GM21723 (cell line): ENCODE data around the gene SLC9A4.
"Not testable (repeated sequence)": the region's sequence is repeated elsewhere in the genome, so short reads cannot be mapped to it uniquely, and the experiment has no call there.

ENCODE experiments used
- ATAC-seq: cut with Tn5 transposase; IDR thresholded peaks from one replicate; pipeline ENCODE4 v1.9.1; 2021; ENCODE audit warnings: mild to moderate bottlenecking, moderate library complexity; ENCODE audit not compliant: unreplicated experiment

The SLC9A4 gene

DNA sequence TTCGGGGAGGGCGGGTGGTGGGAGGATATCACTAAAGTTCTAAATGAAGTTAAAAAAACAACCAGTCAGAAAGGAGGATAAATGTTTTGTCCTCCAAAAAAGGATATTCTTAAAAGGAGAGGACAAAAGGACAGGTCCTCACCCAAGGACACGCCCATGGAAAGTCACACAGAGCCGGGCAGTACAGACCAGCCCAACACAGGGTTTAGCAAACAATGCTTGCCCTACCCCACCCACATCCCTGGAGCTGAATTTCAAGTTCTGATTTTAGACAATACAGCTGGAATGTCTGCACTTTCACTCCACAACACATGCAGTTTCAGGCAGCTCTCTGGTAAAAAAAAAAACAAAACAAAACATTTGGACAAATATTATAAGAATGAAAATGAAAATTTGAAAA is 67.9 kb downstream of the SLC9A4 start:
- ATAC-seq: no peak

DNA sequence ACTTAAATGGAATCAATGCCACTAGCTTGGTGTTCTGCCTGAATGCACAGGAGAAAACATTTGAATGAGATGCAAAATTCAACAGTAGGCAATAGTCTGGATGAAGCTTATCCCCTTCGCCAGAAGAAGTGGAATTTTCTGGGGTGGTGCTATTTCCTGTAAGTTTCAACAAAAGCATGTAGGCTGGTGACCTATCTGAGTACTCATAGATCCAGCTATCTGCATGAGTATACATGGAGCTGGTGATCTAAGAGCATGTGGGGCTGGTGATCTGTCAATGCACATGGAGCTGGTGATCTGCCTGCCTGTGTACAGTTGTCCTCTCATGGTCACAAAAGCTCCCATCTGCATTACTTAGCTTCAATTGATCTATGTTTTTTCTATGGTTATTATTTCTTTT is 71.2 kb downstream of the SLC9A4 start:
- no peak for ATAC-seq

DNA sequence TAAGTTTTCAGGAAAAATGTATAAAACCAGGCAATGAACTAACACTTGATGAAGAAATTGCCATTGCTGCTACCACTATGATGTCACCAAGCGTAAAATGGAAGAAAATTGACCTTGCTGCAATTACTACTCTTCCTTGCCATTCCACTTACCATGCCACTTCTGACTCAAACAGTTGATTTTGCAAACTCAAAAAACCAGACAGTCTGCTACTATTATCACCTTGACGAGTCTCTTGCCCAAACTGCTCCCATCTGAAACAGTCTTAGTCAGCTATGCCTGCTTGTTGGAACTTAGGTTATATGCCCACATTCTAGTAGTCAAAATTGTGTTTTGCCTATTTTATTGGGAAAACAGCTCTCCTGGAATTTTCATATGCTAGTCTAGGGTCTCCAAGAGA is 74.4 kb downstream of the SLC9A4 start:
- no peak for ATAC-seq

DNA sequence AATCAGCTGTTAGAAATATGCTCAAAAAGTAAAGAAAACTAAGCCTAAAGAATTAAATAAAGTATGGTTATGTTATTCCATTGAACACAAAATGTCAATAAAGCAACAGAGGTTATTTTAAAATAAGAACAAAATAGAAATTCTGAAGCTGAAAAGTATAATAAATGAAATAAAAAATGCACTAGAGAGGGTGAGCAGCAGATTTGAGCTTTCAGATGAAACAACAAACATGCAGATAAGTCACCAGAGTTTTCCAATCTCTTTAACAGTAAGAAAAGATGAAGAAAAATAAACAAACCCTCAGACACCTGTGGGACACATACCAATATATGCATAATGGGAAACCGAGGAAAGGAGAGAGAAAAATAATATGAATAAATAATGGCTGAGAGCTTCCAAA is 76.0 kb downstream of the SLC9A4 start:
- no peak for ATAC-seq

DNA sequence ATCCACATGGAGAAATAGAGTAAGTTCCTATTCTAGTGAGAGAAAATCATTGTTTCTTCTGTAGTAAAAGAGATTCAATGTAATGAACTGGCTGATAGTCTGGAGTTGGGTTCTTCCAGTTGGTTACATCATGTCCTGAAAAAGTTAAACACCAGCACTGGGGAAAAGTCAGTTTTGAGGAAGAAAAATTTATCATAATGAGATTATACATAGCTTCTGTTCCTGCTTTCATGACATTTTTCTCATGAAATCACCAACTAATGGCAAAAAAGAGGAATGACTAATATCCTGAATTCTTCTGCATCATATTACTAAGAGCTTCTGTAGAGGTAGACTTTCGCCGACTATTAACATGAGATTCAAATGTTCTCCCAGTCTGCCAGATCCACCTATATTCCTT is 77.1 kb downstream of the SLC9A4 start:
- ATAC-seq: no peak

DNA sequence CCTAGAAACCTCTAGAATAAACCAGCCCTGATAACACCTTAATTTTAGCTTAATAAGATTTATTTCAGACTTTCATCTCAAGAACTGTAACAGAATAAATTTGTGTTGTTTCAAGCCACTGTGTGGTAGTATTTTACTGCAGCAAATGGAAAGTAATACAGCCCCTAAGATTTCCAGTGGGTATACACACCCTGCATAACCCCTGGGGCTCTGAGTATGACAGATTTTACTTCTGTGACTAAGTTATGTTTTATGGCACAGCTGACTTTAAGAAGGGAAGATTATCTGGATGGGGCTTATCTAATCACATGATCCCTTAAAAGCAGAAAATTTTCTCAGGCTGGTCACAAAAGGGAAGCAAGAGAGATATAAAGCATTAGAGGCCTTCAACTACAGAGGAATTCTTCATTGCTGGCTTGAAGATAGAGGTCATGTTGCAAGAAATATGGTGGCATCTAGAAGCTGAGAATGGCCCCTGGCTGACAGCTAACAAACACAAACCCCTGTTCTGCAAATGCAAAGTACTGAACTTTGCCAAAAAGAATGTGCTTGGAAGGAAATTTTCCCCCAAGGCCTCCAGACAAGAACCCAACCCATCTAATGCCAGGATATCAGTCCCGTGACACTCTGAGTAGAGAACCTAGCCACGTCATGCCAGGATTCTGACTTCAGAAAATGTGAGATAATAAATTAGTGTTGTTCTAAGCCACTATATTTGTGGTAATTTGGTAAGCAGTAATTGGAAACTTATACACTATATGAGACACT is 78.5 kb downstream of the SLC9A4 start:
- no peak for ATAC-seq

DNA sequence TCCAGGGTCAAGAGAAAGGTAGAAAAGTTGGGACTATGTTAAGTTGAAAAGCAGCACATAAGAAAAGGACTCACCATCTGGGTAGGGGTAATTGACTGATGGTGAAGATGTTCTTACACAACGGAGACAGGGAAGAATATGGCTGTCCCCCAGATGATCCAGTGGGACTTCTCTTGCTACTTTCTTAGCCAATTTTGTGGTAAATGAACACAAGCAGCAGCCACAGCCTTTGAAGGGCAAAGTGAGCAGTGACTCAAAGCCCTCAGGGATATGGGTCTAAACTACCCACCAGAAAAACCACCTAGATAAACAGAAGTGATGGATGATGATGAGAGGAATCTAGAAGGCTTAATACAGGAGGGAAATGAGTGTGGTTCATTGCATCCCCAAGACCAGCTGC is 80.6 kb downstream of the SLC9A4 start:
- ATAC-seq: no peak

DNA sequence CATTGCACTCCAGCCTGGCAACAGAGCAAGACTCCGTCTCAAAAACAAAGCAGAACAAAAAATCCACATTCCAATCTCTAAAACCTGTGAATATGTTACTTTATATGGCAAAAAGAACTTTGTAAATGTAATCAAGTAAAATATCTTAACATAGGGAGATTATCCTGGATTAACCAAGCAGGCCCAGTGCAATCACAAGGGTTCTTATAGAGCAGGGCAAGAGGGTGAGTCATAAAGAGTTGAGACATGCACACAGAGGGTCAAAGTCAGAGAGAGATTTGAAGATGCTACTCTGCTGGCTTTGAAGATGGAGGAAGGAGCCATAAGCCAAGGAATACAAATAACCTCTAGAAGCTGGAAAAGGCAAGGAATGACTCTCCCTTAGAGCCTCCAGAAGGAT is 85.4 kb downstream of the SLC9A4 start:
- no peak for ATAC-seq

DNA sequence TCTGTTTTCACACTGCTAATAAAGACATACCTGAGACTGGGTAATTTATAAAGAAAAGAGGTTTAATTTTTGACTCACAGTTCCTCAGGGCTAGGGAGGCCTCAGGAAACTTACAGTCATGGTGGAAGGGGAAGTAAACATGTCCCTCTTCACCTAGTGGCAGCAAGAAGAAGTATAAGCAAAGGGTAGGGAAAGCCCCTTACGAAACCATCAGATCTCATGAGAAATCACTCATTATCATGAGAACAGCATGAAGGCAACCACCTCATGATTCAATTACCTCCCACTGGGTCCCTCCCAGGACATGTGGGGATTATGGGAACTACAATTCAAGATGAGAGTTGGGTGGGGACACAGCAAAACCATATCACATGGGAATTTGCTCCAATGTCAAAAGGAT is 89.5 kb downstream of the SLC9A4 start:
- ATAC-seq: not testable (repeated sequence)

DNA sequence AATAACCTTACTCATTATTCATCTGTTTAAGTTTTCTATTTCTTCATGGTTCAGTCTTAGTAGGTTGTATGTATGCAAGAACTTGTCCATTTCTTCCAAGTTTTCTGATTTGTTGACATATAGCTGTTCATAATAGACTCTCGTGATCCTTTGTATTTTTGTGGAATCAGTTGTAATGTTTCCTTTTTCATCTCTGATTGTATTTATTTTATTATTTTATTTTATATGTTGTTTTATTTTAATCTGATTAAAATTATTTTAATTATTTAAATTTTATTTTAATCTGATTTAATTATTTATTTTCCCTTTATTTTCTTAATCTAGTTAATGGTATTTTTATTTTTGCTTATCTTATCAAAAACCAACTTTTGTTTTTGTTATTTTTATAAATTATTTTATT is 102.9 kb downstream of the SLC9A4 start:
- ATAC-seq: no peak

DNA sequence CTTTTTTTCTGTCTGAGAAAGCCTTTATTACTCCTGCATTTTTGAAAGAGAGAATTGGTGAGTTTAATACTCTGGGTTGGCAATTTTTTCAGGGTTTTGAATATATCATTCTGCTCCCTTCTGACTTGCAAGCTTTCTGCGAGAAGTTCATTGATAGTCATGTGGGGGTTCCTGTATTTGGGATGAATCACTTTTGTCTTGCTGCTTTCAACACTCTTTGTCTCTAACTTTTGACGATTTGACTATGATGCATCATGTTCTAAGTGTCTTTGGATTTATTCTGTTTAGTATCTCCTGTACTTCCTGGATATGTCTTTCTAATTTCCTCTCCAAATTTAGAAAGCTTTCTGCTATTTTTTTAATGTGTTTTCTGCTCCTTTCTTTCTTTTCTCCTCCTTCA is 105.3 kb downstream of the SLC9A4 start:
- ATAC-seq: no peak

DNA sequence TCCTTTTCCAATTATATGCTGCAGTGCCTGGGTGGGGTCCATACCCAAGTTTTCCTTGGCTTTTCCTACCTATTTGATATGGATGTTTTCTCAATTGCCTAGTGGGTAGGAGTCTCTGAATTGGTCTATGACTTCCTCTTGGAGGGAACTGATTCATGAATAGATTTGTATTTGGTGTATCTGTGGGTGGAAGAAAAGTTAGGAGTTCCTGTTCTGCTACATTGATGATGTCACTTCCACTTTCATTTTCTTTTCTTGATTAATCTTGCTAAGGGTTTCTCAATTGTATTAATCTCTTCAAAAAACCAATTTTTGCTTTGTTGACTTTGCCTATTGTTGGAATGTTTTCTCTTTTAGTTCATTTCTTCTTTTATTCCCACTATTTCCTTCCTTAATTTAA is 108.9 kb downstream of the SLC9A4 start:
- ATAC-seq: no peak

DNA sequence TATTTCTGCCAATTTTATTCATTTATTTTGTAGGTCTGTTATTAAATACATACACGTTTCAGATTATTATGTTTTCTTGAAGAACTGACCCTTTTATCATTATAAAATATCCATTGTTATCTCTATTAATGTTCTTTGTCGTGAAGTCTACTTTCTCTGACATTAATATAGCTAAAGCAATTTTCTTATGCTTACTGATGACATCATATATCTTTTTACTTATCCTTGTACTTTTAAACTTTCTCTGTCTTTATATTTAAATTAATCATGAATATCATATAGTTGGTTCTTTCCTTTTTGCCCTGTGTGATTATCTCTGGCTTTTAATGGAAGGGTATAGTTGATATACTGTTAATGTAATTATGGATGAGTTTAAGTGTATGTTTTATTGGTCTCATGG is 109.8 kb downstream of the SLC9A4 start:
- no peak for ATAC-seq
